HEK293T (cell line): ENCODE results near the gene PRKG1.

ENCODE experiments used
- CTCF ChIA-PET: fragments of 350-600 bp; formaldehyde crosslinking; extraction: SDS; loops from one replicate; lab custom pipeline; 2021; ENCODE audit warnings: antibody characterized with exemption, inconsistent platforms; lab: Yijun Ruan, JAX
- POLR2A ChIA-PET: fragments of 350-600 bp; formaldehyde crosslinking; extraction: SDS; loops from one replicate; lab custom pipeline; 2020; ENCODE audit warnings: antibody characterized with exemption, inconsistent platforms; lab: Yijun Ruan, JAX
- DNase-seq: peaks from one replicate; pipeline ENCODE4 v3.0.0; 2012; ENCODE audit warnings: mixed read lengths; ENCODE audit errors: extremely low spot score
- ARNT ChIP-seq: fragments of 450-650 bp; IDR thresholded peaks from 2 replicates; pipeline ENCODE4 v1.6.1; 2017; ENCODE audit warnings: mild to moderate bottlenecking
- BHLHE40 ChIP-seq: fragments of 450-650 bp; IDR thresholded peaks from 2 replicates; pipeline ENCODE4 v1.6.1; 2016; ENCODE audit warnings: mild to moderate bottlenecking, moderate library complexity, borderline replicate concordance
- CTBP1 ChIP-seq: fragments of 450-650 bp; IDR thresholded peaks from 2 replicates; pipeline ENCODE4 v1.6.1; 2016; ENCODE audit warnings: borderline replicate concordance
- ELF4 ChIP-seq: fragments of 450-650 bp; IDR thresholded peaks from 2 replicates; pipeline ENCODE4 v1.6.1; 2017; ENCODE audit warnings: antibody characterized with exemption
- FOXA1 ChIP-seq: fragments of 450-650 bp; IDR thresholded peaks from 2 replicates; pipeline ENCODE4 v1.6.1; 2016; ENCODE audit warnings: mild to moderate bottlenecking
- FOXK2 ChIP-seq: fragments of 450-650 bp; IDR thresholded peaks from 2 replicates; pipeline ENCODE4 v1.6.1; 2016; ENCODE audit warnings: mild to moderate bottlenecking
- FOXM1 ChIP-seq: fragments of 450-650 bp; IDR thresholded peaks from 2 replicates; pipeline ENCODE4 v1.6.1; 2017; ENCODE audit warnings: mild to moderate bottlenecking, borderline replicate concordance
- HDGF ChIP-seq: fragments of 450-650 bp; IDR thresholded peaks from 2 replicates; pipeline ENCODE4 v1.6.1; 2017; ENCODE audit warnings: antibody characterized with exemption, borderline replicate concordance
- L3MBTL2 ChIP-seq: fragments of 450-650 bp; conservative IDR thresholded peaks from 2 replicates; pipeline ENCODE4 v1.6.1; 2016; ENCODE audit warnings: mild to moderate bottlenecking
- LEF1 ChIP-seq: fragments of 450-650 bp; IDR thresholded peaks from 2 replicates; pipeline ENCODE4 v1.6.1; 2017; ENCODE audit warnings: mild to moderate bottlenecking, borderline replicate concordance
- NFRKB ChIP-seq: fragments of 450-650 bp; IDR thresholded peaks from 2 replicates; pipeline ENCODE4 v1.6.1; 2016; ENCODE audit warnings: mild to moderate bottlenecking, moderate library complexity
- SP1 ChIP-seq: fragments of 450-650 bp; IDR thresholded peaks from 2 replicates; pipeline ENCODE4 v1.6.1; 2017
- SUZ12 ChIP-seq: fragments of 450-650 bp; IDR thresholded peaks from 2 replicates; pipeline ENCODE4 v1.6.1; 2016; ENCODE audit warnings: mild to moderate bottlenecking
- TARDBP ChIP-seq: fragments of 450-650 bp; IDR thresholded peaks from 2 replicates; pipeline ENCODE4 v1.6.1; 2016
- ZNF384 ChIP-seq: fragments of 450-650 bp; IDR thresholded peaks from 2 replicates; pipeline ENCODE4 v1.6.1; 2016
- TF ChIP-seq, protein P1 (sequence below): fragments of 450-650 bp; IDR thresholded peaks from 2 replicates; pipeline ENCODE4 v1.6.1; 2016

PRKG1 gene

DNA sequence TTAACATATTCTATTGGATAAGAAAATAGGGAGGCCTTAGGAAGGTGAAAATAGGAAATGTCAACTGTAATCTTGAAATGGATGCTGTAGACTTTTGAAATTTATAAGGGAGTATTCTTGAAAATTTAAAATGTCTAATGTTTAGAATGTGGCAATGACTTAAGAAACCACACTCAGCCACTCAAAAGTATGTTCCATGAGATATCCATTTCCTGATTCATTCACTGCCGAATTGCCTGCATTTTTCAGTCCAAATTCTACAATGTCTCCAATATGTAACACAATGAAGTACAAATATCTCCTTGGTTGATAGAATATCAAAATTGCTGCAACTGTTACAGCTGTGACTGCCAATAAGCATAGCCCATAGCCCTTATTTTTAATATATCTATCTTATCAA is 25.9 kb downstream of the PRKG1 start:
- no peak for DNase-seq
- ChIA-PET POLR2A (no interaction called here), CTCF (no interaction called here)
- no peak for TF ChIP-seq SUZ12
- no peak for TF ChIP-seq SP1
- TF ChIP-seq LEF1, result no peak
- no peak for TF ChIP-seq ZNF384
- no peak for TF ChIP-seq TARDBP
- no peak for TF ChIP-seq CTBP1
- TF ChIP-seq FOXK2, result no peak
- TF ChIP-seq L3MBTL2, result no peak
- no peak for TF ChIP-seq FOXM1
- no peak for TF ChIP-seq FOXA1
- TF ChIP-seq ELF4, result no peak

DNA sequence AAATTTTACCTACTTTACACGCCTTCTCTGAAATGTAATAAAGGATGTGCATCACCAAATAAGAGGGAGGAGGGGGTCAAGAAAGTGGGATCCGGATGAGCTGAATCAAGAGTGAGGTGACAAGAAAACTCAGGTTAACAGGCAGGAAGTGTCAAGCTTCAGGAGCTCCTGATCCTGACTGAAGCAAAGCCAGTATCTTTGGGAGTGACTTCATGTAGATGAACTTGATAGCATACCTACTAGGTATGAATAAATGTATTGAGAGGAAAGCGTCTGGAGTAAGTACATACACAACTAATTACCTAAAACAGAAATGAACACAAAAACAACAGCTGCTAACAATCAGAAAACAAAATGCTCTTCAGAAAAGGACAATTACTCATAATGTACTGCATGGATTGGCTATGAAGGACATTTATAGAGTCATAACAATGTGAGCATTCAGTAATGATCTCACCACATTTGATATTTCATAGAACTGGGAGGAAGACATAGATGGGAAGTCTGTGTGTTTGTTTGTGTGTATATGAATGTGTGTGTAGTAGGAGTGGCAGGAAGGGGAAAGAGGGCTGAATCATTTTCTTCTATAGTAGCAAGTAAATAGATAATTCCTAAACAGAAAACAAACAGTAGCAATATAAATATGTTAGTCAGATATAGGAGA is 29.4 kb downstream of the PRKG1 start:
- CTCF ChIA-PET, result no interaction called here
- POLR2A ChIA-PET, result no interaction called here
- no peak for DNase-seq
- no peak for TF ChIP-seq HDGF
- TF ChIP-seq SP1, result no peak
- TF ChIP-seq NFRKB, result no peak
- no peak for TF ChIP-seq BHLHE40
- TF ChIP-seq SUZ12, result no peak
- TF ChIP-seq TARDBP, result no peak
- TF ChIP-seq, protein P1, sequence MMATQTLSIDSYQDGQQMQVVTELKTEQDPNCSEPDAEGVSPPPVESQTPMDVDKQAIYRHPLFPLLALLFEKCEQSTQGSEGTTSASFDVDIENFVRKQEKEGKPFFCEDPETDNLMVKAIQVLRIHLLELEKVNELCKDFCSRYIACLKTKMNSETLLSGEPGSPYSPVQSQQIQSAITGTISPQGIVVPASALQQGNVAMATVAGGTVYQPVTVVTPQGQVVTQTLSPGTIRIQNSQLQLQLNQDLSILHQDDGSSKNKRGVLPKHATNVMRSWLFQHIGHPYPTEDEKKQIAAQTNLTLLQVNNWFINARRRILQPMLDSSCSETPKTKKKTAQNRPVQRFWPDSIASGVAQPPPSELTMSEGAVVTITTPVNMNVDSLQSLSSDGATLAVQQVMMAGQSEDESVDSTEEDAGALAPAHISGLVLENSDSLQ, result no peak
- TF ChIP-seq CTBP1, result no peak
- no peak for TF ChIP-seq ZNF384
- TF ChIP-seq ARNT, result no peak

DNA sequence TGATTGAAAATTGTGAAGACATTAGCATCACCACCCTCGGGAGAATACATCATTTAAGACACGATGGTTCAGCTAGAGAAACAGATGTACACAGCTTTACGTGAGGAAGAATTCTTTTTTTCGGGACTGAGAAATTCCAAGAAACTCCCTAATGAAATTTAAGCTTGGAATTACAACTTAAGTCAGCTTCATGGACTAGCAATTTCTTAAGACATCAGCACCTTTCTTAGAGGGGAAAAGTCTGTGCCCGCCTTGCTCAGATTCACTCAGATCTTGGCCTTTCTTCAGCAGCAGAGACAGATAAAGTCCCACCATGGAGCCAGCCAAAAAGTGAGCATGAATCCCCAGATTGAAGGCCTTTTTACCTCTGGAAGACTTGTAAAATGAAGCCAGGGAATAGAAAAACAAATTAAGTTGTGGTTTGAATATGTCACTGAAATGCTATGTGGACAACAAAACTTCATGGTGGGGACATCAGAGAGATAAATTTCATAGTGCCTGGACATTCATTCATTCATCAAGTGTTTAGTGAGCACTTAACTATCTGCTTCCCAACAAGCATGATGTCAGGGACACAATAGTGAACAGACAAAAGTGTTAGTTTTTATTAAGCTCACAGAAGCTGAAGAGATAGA is 32.1 kb downstream of the PRKG1 start:
- CTCF ChIA-PET, result no interaction called here
- DNase-seq, result no peak
- no peak for TF ChIP-seq ZNF384
- TF ChIP-seq FOXK2, result no peak
- TF ChIP-seq, protein P1, result no peak
- TF ChIP-seq FOXM1, result no peak
- TF ChIP-seq BHLHE40, result no peak
- no peak for TF ChIP-seq ARNT
- no peak for TF ChIP-seq FOXA1
- no peak for TF ChIP-seq SUZ12
- TF ChIP-seq ELF4, result no peak
- POLR2A ChIA-PET, result interaction anchor here (1.8 kb wide), 1 partner anchor 33 kb away, joined by 3 read pairs; no protein-coding TSS in a partner anchor

DNA sequence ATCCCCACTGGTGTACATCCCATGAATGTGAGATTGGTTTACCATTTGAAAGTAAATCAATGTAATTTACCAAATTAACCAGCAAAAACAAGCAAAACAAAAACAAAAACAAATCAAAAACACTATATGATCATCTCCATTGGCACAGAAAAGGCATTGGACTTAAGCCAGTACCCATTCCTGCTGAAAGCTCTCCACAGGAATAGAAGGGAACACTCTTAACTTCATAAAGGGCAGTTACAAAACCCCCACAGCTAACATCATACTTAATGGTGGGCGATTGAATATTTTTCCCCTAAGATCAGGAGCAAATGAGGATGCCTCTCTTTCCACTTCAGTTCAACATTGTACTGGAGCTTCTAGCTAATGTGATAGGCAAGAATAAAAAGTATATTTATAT is 34.1 kb downstream of the PRKG1 start:
- TF ChIP-seq NFRKB, result no peak
- no peak for TF ChIP-seq ZNF384
- TF ChIP-seq, protein P1, result no peak
- TF ChIP-seq TARDBP, result no peak
- no peak for TF ChIP-seq FOXM1
- no peak for TF ChIP-seq FOXK2
- TF ChIP-seq CTBP1, result no peak
- TF ChIP-seq ELF4, result no peak
- TF ChIP-seq FOXA1, result no peak
- ChIA-PET CTCF (no interaction called here), POLR2A (no interaction called here)
- DNase-seq, result no peak

DNA sequence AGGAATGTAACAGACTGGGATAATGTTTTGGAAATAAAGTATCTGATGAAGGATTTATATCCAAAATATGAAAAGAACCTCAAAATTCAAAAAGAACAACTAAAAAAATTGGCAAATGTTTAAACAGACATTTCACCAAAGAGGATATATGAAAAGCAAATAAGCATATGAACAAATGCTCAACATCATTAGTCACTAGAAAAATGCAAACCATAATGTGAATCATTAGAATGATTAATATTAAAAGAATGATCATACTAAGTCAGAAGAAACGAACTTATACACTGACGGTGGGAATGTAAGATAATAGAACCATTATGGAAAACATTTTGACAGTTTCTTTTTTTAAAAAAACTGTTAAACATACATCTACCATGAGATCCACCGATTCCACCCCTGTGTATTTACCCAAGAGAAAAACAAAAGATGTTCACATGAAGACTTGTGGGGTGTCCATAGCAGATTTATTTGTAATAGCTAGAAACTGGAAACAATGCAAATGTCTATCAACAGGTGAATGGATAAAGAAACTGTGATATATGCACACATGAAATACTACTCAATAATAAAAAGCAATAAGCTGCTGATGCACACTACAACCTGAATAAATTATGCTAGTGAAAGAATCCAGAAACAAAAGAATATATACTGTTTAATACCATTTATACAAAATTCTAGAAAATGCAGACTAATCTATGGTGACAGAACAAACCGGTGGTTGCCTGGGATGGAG is 35.7 kb downstream of the PRKG1 start:
- POLR2A ChIA-PET, result no interaction called here
- DNase-seq, result no peak
- TF ChIP-seq ARNT (no peak), SP1 (no peak), SUZ12 (no peak), FOXA1 (no peak), BHLHE40 (no peak), FOXK2 (no peak), ELF4 (no peak), ZNF384 (no peak), HDGF (no peak), CTBP1 (no peak), NFRKB (no peak), L3MBTL2 (no peak)
- TF ChIP-seq, protein P1, result no peak
- CTCF ChIA-PET, result interaction anchor here (0.6 kb wide), 1 partner anchor 560 kb away, joined by 3 read pairs; no protein-coding TSS in a partner anchor
